GM23248 (cell line): ENCODE measurements around the gene PARD3B. TPM values are rescaled to one million over a fixed set of nuclear protein-coding genes. Genes with fewer than 3 reads are reported as not detected.

Experiments
- DNase-seq: peaks from one replicate; pipeline ENCODE4 v3.0.0-alpha.2; 2015
- H2AFZ ChIP-seq: fragments of 200-600 bp; sonication (generic); 2 replicates; pipeline ENCODE4 v1.6.1; 2016; ENCODE audit warnings: antibody characterized with exemption
- H3F3A ChIP-seq: fragments of 200-600 bp; sonication (generic); 2 replicates; pipeline ENCODE4 v1.6.1; 2016; ENCODE audit warnings: mild to moderate bottlenecking, antibody characterized with exemption, mixed run types; ENCODE audit not compliant: insufficient read depth
- H3K27ac ChIP-seq: fragments of 200-600 bp; sonication (generic); 2 replicates; pipeline ENCODE4 v1.5.1; 2016; ENCODE audit warnings: mild to moderate bottlenecking
- H3K27me3 ChIP-seq: fragments of 200-600 bp; sonication (generic); replicated peaks from 2 replicates; pipeline ENCODE4 v1.6.1; 2016; ENCODE audit warnings: mild to moderate bottlenecking; ENCODE audit not compliant: insufficient read depth
- H3K36me3 ChIP-seq: fragments of 200-600 bp; sonication (generic); 2 replicates; pipeline ENCODE4 v1.6.1; 2016; ENCODE audit warnings: low read depth, mild to moderate bottlenecking
- H3K4me1 ChIP-seq: fragments of 200-600 bp; sonication (generic); 2 replicates; pipeline ENCODE4 v1.6.1; 2016; ENCODE audit warnings: mild to moderate bottlenecking; ENCODE audit not compliant: insufficient read depth
- H3K4me2 ChIP-seq: fragments of 200-600 bp; sonication (generic); one replicate; pipeline ENCODE4 v1.6.1; 2016; ENCODE audit warnings: mild to moderate bottlenecking; ENCODE audit not compliant: unreplicated experiment
- H3K4me3 ChIP-seq: fragments of 200-600 bp; sonication (generic); 2 replicates; pipeline ENCODE4 v1.5.1; 2016; ENCODE audit warnings: mild to moderate bottlenecking
- H3K79me2 ChIP-seq: fragments of 200-600 bp; sonication (generic); 2 replicates; pipeline ENCODE4 v1.6.1; 2016; ENCODE audit warnings: mild to moderate bottlenecking; ENCODE audit not compliant: insufficient read depth
- H3K9ac ChIP-seq: fragments of 200-600 bp; sonication (generic); 2 replicates; pipeline ENCODE4 v1.6.1; 2016; ENCODE audit warnings: mild to moderate bottlenecking
- H3K9me2 ChIP-seq: fragments of 200-600 bp; sonication (generic); 2 replicates; pipeline ENCODE4 v1.6.1; 2016; ENCODE audit warnings: mixed run types, mild to moderate bottlenecking, moderate library complexity; ENCODE audit not compliant: insufficient read depth
- H3K9me3 ChIP-seq: fragments of 200-600 bp; sonication (generic); one replicate; pipeline ENCODE4 v1.6.1; 2017; ENCODE audit warnings: low read depth
- H4K20me1 ChIP-seq: fragments of 200-600 bp; sonication (generic); 2 replicates; pipeline ENCODE4 v1.6.0; 2016; ENCODE audit not compliant: insufficient read depth
- EZH2 ChIP-seq: fragments of 200-600 bp; sonication (generic); IDR thresholded peaks from 2 replicates; pipeline ENCODE4 v1.6.1; 2018; ENCODE audit warnings: antibody characterized with exemption, mild to moderate bottlenecking; ENCODE audit not compliant: insufficient read depth, poor library complexity, severe bottlenecking
- EZH2phosphoT487 ChIP-seq: fragments of 200-600 bp; sonication (generic); IDR thresholded peaks from 2 replicates; pipeline ENCODE4 v1.6.1; 2018; ENCODE audit warnings: antibody characterized with exemption, moderate library complexity, mild to moderate bottlenecking, low read depth; ENCODE audit not compliant: insufficient read depth
- WGBS, 2 experiments: methylation state at CpG; one replicate each; pipeline ENCODE4 v1.1.6; 2015 to 2017; ENCODE audit warnings: low lambda C conversion rate in 2 of 2, low coverage in 1 of 2; ENCODE audit errors: missing lambda C conversion rate in 2 of 2; 5-methylcytosine and 5-hydroxymethylcytosine counted together
- in situ Hi-C: fragments of 300-500 bp; cut with MboI; formaldehyde crosslinking; loops from 2 replicates; pipeline ENCODE4 v1.15.0; 2020
- polyA plus RNA-seq: library from polyadenylated mRNA; unstranded; fragments of >200 nt; fragmentation: Nextera tagmentation; extraction: Ambion mirVana; gene quantifications from 2 replicates; pipeline ENCODE4 v1.2.1, GENCODE V29; 2016
- total RNA-seq: library from RNA; depleted of rRNA; stranded (reverse); fragments of >200 nt; shearing (Covaris generic); gene quantifications from 2 replicates; pipeline ENCODE4 v1.2.3, GENCODE V29; 2014

PARD3B gene
- total and polyA plus RNA-seq, 2 experiments from 2014 or later: 2.5 to 6.9 TPM

DNA sequence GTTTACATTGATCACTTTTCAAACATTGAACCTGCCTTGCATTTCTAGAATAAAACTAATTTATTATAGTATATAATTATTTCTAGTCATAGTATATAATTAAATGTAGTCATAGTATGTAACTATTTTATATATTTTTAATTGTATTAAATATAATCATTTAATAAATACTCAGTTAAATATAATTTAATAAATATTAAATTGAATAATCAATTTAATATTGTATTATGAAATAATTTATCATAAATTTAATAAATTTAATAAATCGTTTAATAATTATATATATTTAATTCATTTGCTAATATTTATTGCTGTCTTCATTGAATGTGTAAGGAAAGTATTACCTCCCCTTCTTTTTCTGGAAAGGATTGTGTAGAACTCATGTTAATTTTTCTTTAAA lies 911.4 kb downstream of the PARD3B start:
- 84 to 87% methylated on average over 1 of the region's 1 CpG for WGBS, 2 experiments
- in situ Hi-C loops: no loop called here
- H3K9me3 ChIP-seq: no peaks in the 10 kb centered on the region

GRCh38 chr2:205460217-205460616 lies 914.9 kb downstream of the PARD3B start:
- Histone ChIP-seq H3K4me1 (peaks cover 16% of the 10 kb centered on the region), H3K27me3 (no peaks in the 10 kb centered on the region), H3K79me2 (no peaks in the 10 kb centered on the region), H3K27ac (no peak overlapping the region), H3K4me3 (no peak overlapping the region), H3K9me3 (no peaks in the 10 kb centered on the region), H3K4me2 (no peak overlapping the region), H3F3A (no peaks in the 10 kb centered on the region; the same call in 1 of the 2 replicates), H3K36me3 (no peaks in the 10 kb centered on the region), H4K20me1 (no peaks in the 10 kb centered on the region), H3K9ac (no peak overlapping the region), H3K9me2 (no peaks in the 10 kb centered on the region), H2AFZ (no peak overlapping the region)
- in situ Hi-C loops: no loop called here
- 94 to 96% methylated on average over 1 of the region's 1 CpG for WGBS, 2 experiments
- no peak for DNase-seq
- TF ChIP-seq EZH2: no peak
- TF ChIP-seq EZH2phosphoT487: no peak

More for the DNA sequence above, 911.4 kb downstream of the PARD3B start:
- no peak overlapping the region for H2AFZ ChIP-seq
- no peaks in the 10 kb centered on the region for H3K27me3 ChIP-seq
- no peaks in the 10 kb centered on the region for H3F3A ChIP-seq
- no peak overlapping the region for H3K4me3 ChIP-seq
- no peaks in the 10 kb centered on the region for H3K36me3 ChIP-seq
- no peak overlapping the region for H3K27ac ChIP-seq
- H3K79me2 ChIP-seq: no peaks in the 10 kb centered on the region
- H3K9me2 ChIP-seq: no peaks in the 10 kb centered on the region
- DNase-seq: no peak
- H3K4me1 ChIP-seq: no peaks in the 10 kb centered on the region
- H3K4me2 ChIP-seq: no peak overlapping the region
- no peaks in the 10 kb centered on the region for H4K20me1 ChIP-seq
- H3K9ac ChIP-seq: no peak overlapping the region
- TF ChIP-seq EZH2: no peak
- TF ChIP-seq EZH2phosphoT487: no peak

- no peaks in the 10 kb centered on the region for H3K36me3 ChIP-seq
- no peaks in the 10 kb centered on the region for H3K79me2 ChIP-seq
- no peak overlapping the region for H3K9ac ChIP-seq
- TF ChIP-seq EZH2 (no peak), EZH2phosphoT487 (no peak)
- no peaks in the 10 kb centered on the region; the same call in 1 of the 2 replicates for H3F3A ChIP-seq
- H3K4me1 ChIP-seq: peaks cover 16% of the 10 kb centered on the region
- 95 to 100% methylated on average over 4 of the region's 4 CpGs for WGBS, 2 experiments
- no peak overlapping the region for H2AFZ ChIP-seq
- in situ Hi-C loops: no loop called here
- H3K27ac ChIP-seq: no peak overlapping the region
- no peak overlapping the region for H3K4me3 ChIP-seq
- no peaks in the 10 kb centered on the region for H3K9me3 ChIP-seq
- H3K9me2 ChIP-seq: no peaks in the 10 kb centered on the region
- peak; percentile 9 for DNase-seq
- no peak overlapping the region for H3K4me2 ChIP-seq
- no peaks in the 10 kb centered on the region for H3K27me3 ChIP-seq
- H4K20me1 ChIP-seq: no peaks in the 10 kb centered on the region
These were observed 915.9 kb downstream of the PARD3B start for GRCh38 chr2:205461169-205461568.

DNA sequence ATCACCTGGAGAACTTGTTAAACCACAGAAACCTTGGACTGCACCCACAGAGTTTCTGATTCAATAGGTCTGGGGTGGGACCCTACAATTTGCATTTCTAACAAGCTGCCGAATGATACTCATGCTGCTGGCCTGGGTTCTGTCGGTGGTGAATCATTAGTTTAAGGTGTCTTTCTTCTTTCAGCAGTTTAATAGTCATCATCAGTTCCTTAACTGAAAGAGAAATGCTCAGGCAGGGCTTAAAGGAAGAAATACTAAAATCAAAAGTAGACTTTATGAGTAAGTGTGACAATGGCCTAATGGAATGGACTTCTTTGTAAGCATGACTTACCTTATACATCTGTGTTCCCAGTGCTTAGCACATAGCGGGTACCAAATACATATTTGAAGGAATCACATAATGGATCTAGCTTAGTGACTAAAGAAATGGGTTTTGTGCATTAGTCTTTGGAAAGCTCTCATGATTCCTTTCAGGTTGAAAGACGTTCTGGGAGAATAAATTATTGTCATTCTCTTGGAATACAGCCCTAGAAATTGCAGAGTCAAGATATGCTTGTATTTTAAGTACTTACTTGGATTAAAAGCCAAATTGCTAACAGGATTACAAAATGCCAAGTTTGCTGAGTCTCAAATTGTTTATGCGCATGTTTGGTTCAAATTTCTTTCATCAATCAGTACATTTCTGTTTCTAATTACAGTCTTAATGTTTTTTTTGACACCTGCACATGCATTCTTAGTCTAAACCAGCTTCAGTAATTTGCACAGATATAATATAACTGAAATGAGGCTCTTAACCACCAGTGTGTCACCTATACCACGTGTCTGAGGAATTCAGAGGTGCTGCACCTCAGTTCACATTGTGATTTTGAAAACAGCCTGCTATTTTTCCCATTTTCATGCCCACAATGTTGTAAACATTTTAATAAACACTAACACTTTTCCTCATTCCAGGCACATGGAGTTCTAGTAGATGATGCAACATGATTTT lies 916.7 kb downstream of the PARD3B start:
- 32 to 34% methylated on average over 6 of the region's 6 CpGs for WGBS, 2 experiments
- H2AFZ ChIP-seq: 0 out of 2 replicates have a peak overlapping the region, but pooled peaks have one; percentile 21
- in situ Hi-C loops: no loop called here
- no peaks in the 10 kb centered on the region for H4K20me1 ChIP-seq
- peaks cover 16% of the 10 kb centered on the region for H3K4me1 ChIP-seq
- no peak overlapping the region for H3K27ac ChIP-seq
- no peaks in the 10 kb centered on the region; the same call in 1 of the 2 replicates for H3F3A ChIP-seq
- H3K79me2 ChIP-seq: no peaks in the 10 kb centered on the region
- no peak overlapping the region for H3K9ac ChIP-seq
- H3K27me3 ChIP-seq: no peaks in the 10 kb centered on the region
- peak; percentile 41 for DNase-seq
- no peaks in the 10 kb centered on the region for H3K9me2 ChIP-seq
- H3K4me2 ChIP-seq: peak overlapping the region; percentile 10
- TF ChIP-seq EZH2phosphoT487: no peak
- TF ChIP-seq EZH2: no peak
- no peak overlapping the region for H3K4me3 ChIP-seq
- no peaks in the 10 kb centered on the region for H3K36me3 ChIP-seq
- no peaks in the 10 kb centered on the region for H3K9me3 ChIP-seq
